GM10248 (cell line): ENCODE results near the gene ACP3.

ENCODE experiments used
- CTCF ChIA-PET: fragments of 300-600 bp; sonication (Branson Sonifier 250); formaldehyde crosslinking; extraction: SDS; loops from one replicate; lab custom pipeline; 2021; ENCODE audit warnings: antibody characterized with exemption; lab: Yijun Ruan, JAX
- POLR2A ChIA-PET: fragments of 350-650 bp; sonication (Branson Sonifier 250); formaldehyde crosslinking; extraction: SDS; loops from one replicate; lab custom pipeline; 2020; ENCODE audit warnings: antibody characterized with exemption; lab: Yijun Ruan, JAX
- DNase-seq: peaks from one replicate; pipeline ENCODE4 v3.0.0; 2012; ENCODE audit errors: extremely low spot score
- CTCF ChIP-seq: IDR thresholded peaks from 2 replicates; pipeline ENCODE4 v1.5.1; 2012; ENCODE audit warnings: mild to moderate bottlenecking, low read depth; ENCODE audit errors: extremely low read depth, missing control alignments, control extremely low read depth

Gene ACP3

GRCh38 chr3:132352556-132353143 lies 35.4 kb downstream of the ACP3 start:
- peak; percentile 67 for DNase-seq
- POLR2A ChIA-PET = no interaction called here
- CTCF ChIA-PET = interaction anchor here (0.8 to 21.6 kb wide), 21 partner anchors 9 to 1406 kb away, joined by 3 to 404 read pairs (median 5); no protein-coding TSS in a partner anchor
- TF ChIP-seq CTCF = peak; percentile 77

- DNase-seq = no peak
- CTCF ChIA-PET = interaction anchor here (1.3 to 21.6 kb wide), 3 partner anchors 9 to 45 kb away, joined by 3 to 404 read pairs (median 103); no protein-coding TSS in a partner anchor
- POLR2A ChIA-PET = no interaction called here
- TF ChIP-seq CTCF = no peak
Measured at GRCh38 chr3:132354916-132355702, 37.9 kb downstream of the ACP3 start.

- TF ChIP-seq CTCF = no peak
- POLR2A ChIA-PET = no interaction called here
- DNase-seq = no peak
- CTCF ChIA-PET = interaction anchor here (1.3 to 21.6 kb wide), 3 partner anchors 11 to 44 kb away, joined by 3 to 404 read pairs (median 9); no protein-coding TSS in a partner anchor
Measured at GRCh38 chr3:132356568-132356967, 39.4 kb downstream of the ACP3 start.

- POLR2A ChIA-PET = no interaction called here
- no peak for TF ChIP-seq CTCF
- DNase-seq = no peak
- CTCF ChIA-PET = interaction anchor here (13.2 to 21.6 kb wide), 2 partner anchors 10 to 40 kb away, joined by 103 to 404 read pairs; no protein-coding TSS in a partner anchor
Measured at GRCh38 chr3:132360717-132361116, 43.5 kb downstream of the ACP3 start.

DNA sequence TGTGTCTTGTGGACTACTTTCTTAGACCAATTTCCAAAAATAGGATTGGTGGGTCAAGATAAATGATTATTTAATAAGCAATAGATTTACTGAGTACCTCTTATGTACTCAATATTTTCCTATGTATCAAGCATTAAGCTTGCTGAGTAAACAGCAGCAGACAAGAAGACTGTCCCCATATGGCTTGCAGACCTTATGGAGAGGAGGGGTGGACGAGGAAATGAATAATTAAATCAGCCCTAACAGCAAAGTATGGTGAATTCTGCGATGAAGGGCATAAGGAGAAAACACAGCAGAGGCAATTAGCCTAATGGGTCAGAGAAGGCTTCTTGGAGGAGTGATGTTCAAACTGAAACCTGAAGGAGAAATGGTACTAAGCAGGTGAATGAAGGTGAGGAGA lies 45.1 kb downstream of the ACP3 start:
- TF ChIP-seq CTCF = no peak
- POLR2A ChIA-PET = no interaction called here
- DNase-seq = no peak
- CTCF ChIA-PET = interaction anchor here (13.2 to 21.6 kb wide), 2 partner anchors 12 to 38 kb away, joined by 103 to 404 read pairs; no protein-coding TSS in a partner anchor

- ChIA-PET CTCF (interaction anchor here (1.0 to 13.2 kb wide), 5 partner anchors 9 to 29 kb away, joined by 4 to 103 read pairs (median 12); no protein-coding TSS in a partner anchor), POLR2A (no interaction called here)
- TF ChIP-seq CTCF = no peak
- no peak for DNase-seq
Measured at GRCh38 chr3:132368515-132368914, 51.3 kb downstream of the ACP3 start.
